K562 (cell line): ENCODE results near the gene CORO2A. TPM values are rescaled to one million over a fixed set of nuclear protein-coding genes. Genes with fewer than 3 reads are reported as not detected.

ENCODE experiments used
- C11orf30 ChIP-seq: fragments of 450-650 bp; IDR thresholded peaks from 2 replicates; pipeline ENCODE4 v1.6.1; 2016; ENCODE audit warnings: low read depth, mild to moderate bottlenecking
- COPS2 ChIP-seq: fragments of 450-650 bp; conservative IDR thresholded peaks from 2 replicates; pipeline ENCODE4 v1.6.1; 2016; ENCODE audit warnings: mild to moderate bottlenecking, moderate library complexity
- FOXK2 ChIP-seq, 2 experiments: fragments of 450-650 bp; IDR thresholded peaks in 1 of 2; conservative IDR thresholded peaks in 1 of 2; 2 replicates each; pipeline ENCODE4 v1.6.1; 2016; ENCODE audit warnings: low read depth in 2 of 2, mild to moderate bottlenecking in 1 of 2
- HDAC3 ChIP-seq: fragments of 450-650 bp; IDR thresholded peaks from 2 replicates; pipeline ENCODE4 v1.6.1; 2018; ENCODE audit warnings: borderline replicate concordance, mild to moderate bottlenecking, moderate library complexity; ENCODE audit not compliant: partially characterized antibody
- HIVEP1 ChIP-seq: fragments of 250-450 bp; sonication (Bioruptor Pico); IDR thresholded peaks from 2 replicates; pipeline ENCODE4 v1.4.0; 2020; ENCODE audit warnings: mild to moderate bottlenecking
- ILK ChIP-seq: fragments of 450-650 bp; IDR thresholded peaks from 2 replicates; pipeline ENCODE4 v1.6.1; 2016; ENCODE audit warnings: missing genetic modification characterization, low read depth, mild to moderate bottlenecking, missing compliant biosample characterization, moderate library complexity, borderline replicate concordance
- MAFK ChIP-seq: IDR thresholded peaks from 2 replicates; pipeline ENCODE4 v1.6.1; 2011; ENCODE audit warnings: low read length, improper control_type of control experiment
- MTF1 ChIP-seq: fragments of 250-450 bp; sonication (Bioruptor Pico); IDR thresholded peaks from 2 replicates; pipeline ENCODE4 v1.9.0; 2021; ENCODE audit warnings: moderate library complexity, mild to moderate bottlenecking, inconsistent platforms, borderline replicate concordance
- MYBL2 ChIP-seq, 2 experiments: fragments of 450-650 bp in 1 of 2; sonication (generic) in 1 of 2; formaldehyde crosslinking in 1 of 2; IDR thresholded peaks; 2 replicates each; pipeline versions ENCODE4 v1.6.1 to v1.8.1; 2017 to 2022; ENCODE audit warnings: borderline replicate concordance in 1 of 2, inconsistent platforms in 1 of 2, low read depth in 1 of 2, mild to moderate bottlenecking in 1 of 2, missing genetic modification reagents in 1 of 2, moderate library complexity in 1 of 2
- NFE2L1 ChIP-seq: fragments of 450-650 bp; IDR thresholded peaks from 2 replicates; pipeline ENCODE4 v1.6.1; 2016; ENCODE audit warnings: missing genetic modification characterization, low read depth, mild to moderate bottlenecking, missing compliant biosample characterization, moderate library complexity, borderline replicate concordance
- PRDM10 ChIP-seq: fragments of 450-650 bp; IDR thresholded peaks from 2 replicates; pipeline ENCODE4 v1.6.1; 2018; ENCODE audit not compliant: partially characterized antibody
- SRF ChIP-seq, 2 experiments: fragments of 250-450, 450-650 bp in 1 of 2; sonication (Bioruptor Pico) in 1 of 2; sonication (generic) in 1 of 2; formaldehyde crosslinking; IDR thresholded peaks; 2 replicates each; pipeline versions ENCODE4 v1.5.0 to v1.5.1; 2020 to 2022; ENCODE audit warnings: mild to moderate bottlenecking in 1 of 2, missing genetic modification reagents in 1 of 2
- TEAD1 ChIP-seq, 2 experiments: fragments of 450-650 bp in 1 of 2; sonication (generic) in 1 of 2; formaldehyde crosslinking; IDR thresholded peaks; 2 replicates each; pipeline versions ENCODE4 v1.4.0 to v1.8.0; 2020 to 2022; ENCODE audit warnings: mild to moderate bottlenecking in 2 of 2, missing genetic modification reagents in 1 of 2
- TFAP4 ChIP-seq: sonication (generic); formaldehyde crosslinking; IDR thresholded peaks from 2 replicates; pipeline ENCODE4 v1.8.0; 2022; ENCODE audit warnings: missing genetic modification reagents, mild to moderate bottlenecking, moderate library complexity, borderline replicate concordance
- TRIM25 ChIP-seq: fragments of 450-650 bp; IDR thresholded peaks from 2 replicates; pipeline ENCODE4 v1.7.0; 2016; ENCODE audit warnings: borderline replicate concordance
- ZNF24 ChIP-seq: fragments of 450-650 bp; IDR thresholded peaks from 2 replicates; pipeline ENCODE4 v1.6.1; 2016
- ZNF644 ChIP-seq: fragments of 200-800 bp; sonication (Bioruptor generic); IDR thresholded peaks from 2 replicates; pipeline ENCODE4 v1.6.1; 2016; ENCODE audit warnings: low read depth, missing genetic modification characterization, missing compliant biosample characterization
- polyA plus RNA-seq, 8 experiments: library from polyadenylated mRNA; depleted of rRNA in 4 of 8; stranded (reverse) in 5 of 8; unstranded in 3 of 8; fragments of >200 nt; fragmentation: Nextera tagmentation in 2 of 8; fragmentation: Illumina TruSeq in 1 of 8; extraction: Ambion mirVana in 2 of 8; extraction: Trizol in 1 of 8; gene quantifications; 2 replicates each; pipeline versions ENCODE4 v1.2.1 to v1.2.3, GENCODE V29; 2011 to 2014; ENCODE audit warnings: inconsistent platforms in 1 of 8, missing spikeins in 1 of 8
- total RNA-seq, 7 experiments: library from RNA; depleted of rRNA in 6 of 7; stranded (reverse); fragments of >200 nt in 6 of 7; fragmentation: Illumina TruSeq in 2 of 7; extraction: Trizol in 2 of 7; gene quantifications; 2 replicates each; pipeline versions ENCODE4 v1.2.1 to v1.2.3, GENCODE V29; 2011 to 2021; ENCODE audit warnings: low replicate concordance in 1 of 7

CORO2A gene
- total and polyA plus RNA-seq, 9 of the 15 experiments (the other 6 are each of a cell fraction or from before 2014, with no cell fraction given) = 9.5 to 26.6 (median 18.0) TPM

GRCh38 chr9:98182069-98182820, 10.2 kb downstream of the CORO2A start (continued):
- TF ChIP-seq MYBL2 (IDR thresholded peaks at IDR 0.05; ENCODE audit: low read depth) (no peak), MYBL2 (CRISPR knock-in tag; IDR thresholded peaks at IDR 0.05; ENCODE audit: borderline replicate concordance) (no peak), PRDM10 (peak; percentile 89), ZNF24 (peak; percentile 71; the same call in 1 of the 2 replicates), HDAC3 (peak; percentile 73), TFAP4 (0 out of 2 replicates have a peak, but pooled peaks have one; percentile 29), FOXK2 (conservative IDR thresholded peaks at IDR 0.05 in 1 of 2, IDR thresholded peaks at IDR 0.05 in 1 of 2; ENCODE audit: low read depth in 2 of 2) (0 out of 4 replicates have a peak, but pooled peaks of 1 of the 2 experiments have one; percentile 37), ILK (tag) (no peak), NFE2L1 (tag) (no peak), C11orf30 (peak; percentile 49; the same call in 1 of the 2 replicates), TRIM25 (no peak), TEAD1 (CRISPR knock-in tag; IDR thresholded peaks at IDR 0.05) (peak; percentile 31 to 62; a peak in 1 of 4 replicates), SRF (CRISPR knock-in tag; IDR thresholded peaks at IDR 0.05) (0 out of 4 replicates have a peak, but pooled peaks of 1 of the 2 experiments have one; percentile 52), HIVEP1 (CRISPR knock-in tag) (no peak), COPS2 (no peak), ZNF644 (tag) (peak; percentile 72; the same call in 1 of the 2 replicates), MTF1 (CRISPR knock-in tag) (peak; percentile 48; the same call in 1 of the 2 replicates), MAFK (0 out of 2 replicates have a peak, but pooled peaks have one; percentile 2)
